ENCODE results near the gene NIN.
A peak's percentile ranks its signal among the peaks of the same experiment; 100 is the strongest.

Gene NIN

GRCh38 chr14:50837850-50838470, 7.0 kb upstream of the NIN start:
- no peak for DNase-seq (ENCODE audit: low read depth in 3 of 3, low spot score in 1 of 3)

DNA sequence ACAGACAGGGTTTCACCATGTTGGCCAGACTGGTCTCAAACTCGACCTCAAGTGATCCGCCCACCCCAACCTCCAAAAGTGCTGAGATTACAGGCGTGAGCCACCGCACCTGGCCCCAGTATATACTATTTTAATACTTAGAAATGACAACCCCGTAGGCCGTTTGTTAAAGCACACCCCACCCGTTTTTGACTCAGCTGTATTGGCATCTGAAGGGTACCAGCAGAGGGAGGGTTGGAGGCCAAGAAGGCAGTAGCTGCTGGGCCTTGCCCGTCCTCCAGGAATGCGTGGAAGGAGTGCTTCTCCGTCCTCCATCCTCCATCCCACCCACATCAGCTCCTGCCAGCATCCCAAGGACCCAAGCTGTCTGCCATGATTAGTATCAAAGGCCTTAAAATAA, 6.3 kb upstream of the NIN start:
- DNase-seq (ENCODE audit: low read depth in 3 of 3, low spot score in 1 of 3) = no peak

DNA sequence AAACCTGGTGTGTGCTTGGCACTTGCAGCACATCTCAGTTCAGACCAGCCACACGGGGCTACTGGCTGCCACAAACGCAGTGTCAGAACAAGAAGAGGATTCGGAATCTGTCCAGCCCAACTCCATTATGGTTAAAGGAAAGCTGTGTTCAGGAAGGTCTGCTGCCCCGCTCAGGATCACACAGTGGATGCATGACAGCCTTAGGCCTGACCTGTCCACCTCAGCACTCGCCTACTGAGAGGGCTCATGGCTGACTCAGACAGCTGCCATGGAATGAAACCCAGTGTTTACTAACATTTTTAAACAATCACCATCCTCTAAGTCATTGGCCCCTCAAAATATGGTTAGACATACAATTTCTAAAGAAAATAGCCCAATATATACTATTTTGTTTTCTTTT, 5.6 kb upstream of the NIN start:
- DNase-seq (ENCODE audit: low read depth in 3 of 3, low spot score in 1 of 3) = no peak

DNA sequence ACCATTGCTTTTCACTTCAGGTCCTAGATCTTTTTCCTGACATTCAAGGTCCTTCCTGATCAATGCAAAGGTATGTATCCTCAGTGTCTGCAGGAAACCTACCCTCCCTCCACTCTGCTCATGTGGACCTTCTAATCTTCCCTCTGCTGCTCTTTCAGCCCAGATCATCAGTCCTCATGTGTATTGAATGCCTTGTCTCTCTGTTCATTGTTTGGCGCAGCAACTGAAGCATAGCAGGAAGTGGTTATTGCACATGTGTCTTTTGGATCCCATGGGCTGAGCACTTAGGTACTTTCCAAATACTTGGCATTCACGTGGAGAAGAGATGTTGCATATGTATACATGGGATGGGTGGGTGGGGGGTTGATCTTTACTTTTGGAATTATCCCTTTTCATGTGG, 4.3 kb upstream of the NIN start:
- no peak for DNase-seq (ENCODE audit: low read depth in 3 of 3, low spot score in 1 of 3)

DNA sequence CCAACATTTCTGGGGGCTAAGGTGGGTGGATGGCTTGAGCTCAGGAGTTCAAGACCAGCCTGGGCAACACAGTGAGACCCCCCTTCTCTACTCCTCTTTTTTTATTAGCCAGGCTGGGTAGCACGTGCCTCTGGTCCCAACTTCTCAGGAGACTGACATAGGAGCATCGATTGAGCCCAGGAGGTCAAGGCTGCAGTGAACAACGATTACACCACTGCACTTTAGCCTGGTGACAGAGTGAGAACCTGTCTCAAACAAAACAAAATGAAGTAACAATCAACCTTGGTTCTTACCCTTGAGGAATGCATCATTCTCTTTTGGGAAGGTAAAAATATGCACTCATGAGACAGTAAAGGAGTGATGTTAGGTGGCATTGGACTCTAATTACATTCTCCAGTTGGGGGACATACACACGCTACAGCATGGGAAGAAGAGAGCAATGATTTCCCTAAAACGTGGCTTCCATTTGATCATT, 3.9 kb upstream of the NIN start:
- no peak for DNase-seq (ENCODE audit: low read depth in 3 of 3, low spot score in 1 of 3)

GRCh38 chr14:50832935-50833630, 2.1 kb upstream of the NIN start:
- no peak for DNase-seq (ENCODE audit: low read depth in 3 of 3, low spot score in 1 of 3)

GRCh38 chr14:50831726-50832168, 785 bp upstream of the NIN start:
- DNase-seq (ENCODE audit: low read depth in 3 of 3, low spot score in 1 of 3) = no peak

GRCh38 chr14:50830044-50830931, 674 bp downstream of the NIN start:
- DNase-seq (ENCODE audit: low read depth in 3 of 3, low spot score in 1 of 3) = peak in 1 of 3 donors; percentile 53

- no peak for DNase-seq (ENCODE audit: low read depth in 3 of 3, low spot score in 1 of 3)
These were observed 1.4 kb downstream of the NIN start for GRCh38 chr14:50829489-50830043.

DNA sequence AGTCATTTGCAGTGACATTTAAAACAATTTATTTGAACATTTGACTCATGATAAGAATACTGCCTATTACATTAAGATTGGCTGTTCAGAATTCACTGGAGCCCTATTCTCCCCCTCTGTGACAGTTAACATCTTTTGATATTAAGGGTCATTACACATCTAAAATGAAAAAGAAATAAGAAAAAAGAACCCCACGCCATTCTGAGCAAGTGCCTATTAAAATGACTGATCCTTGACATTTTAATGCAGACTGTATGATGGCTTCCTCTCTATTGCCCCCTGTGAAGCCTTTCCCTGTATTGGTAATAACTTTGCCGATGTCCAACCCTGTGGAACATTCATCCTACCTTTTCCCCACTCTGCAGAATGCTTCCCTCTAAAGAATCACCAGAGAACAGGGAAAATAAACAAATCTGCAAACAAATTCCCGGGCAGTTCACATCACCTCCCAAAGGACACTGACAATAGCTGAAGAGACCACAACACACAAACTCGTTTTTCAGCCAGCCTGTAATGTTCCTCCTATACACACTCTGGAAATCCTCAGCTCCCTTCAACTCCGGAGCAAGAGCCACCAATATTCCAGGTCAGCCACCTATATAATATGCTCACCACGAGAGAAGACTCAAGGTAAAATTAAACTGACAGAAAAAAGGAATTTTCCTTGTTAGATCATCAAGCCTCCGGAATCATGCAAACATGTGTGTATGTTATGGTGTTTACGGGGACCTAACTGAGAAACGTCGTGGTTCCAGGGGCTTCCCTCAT, 2.1 kb downstream of the NIN start:
- no peak for DNase-seq (ENCODE audit: low read depth in 3 of 3, low spot score in 1 of 3)

DNA sequence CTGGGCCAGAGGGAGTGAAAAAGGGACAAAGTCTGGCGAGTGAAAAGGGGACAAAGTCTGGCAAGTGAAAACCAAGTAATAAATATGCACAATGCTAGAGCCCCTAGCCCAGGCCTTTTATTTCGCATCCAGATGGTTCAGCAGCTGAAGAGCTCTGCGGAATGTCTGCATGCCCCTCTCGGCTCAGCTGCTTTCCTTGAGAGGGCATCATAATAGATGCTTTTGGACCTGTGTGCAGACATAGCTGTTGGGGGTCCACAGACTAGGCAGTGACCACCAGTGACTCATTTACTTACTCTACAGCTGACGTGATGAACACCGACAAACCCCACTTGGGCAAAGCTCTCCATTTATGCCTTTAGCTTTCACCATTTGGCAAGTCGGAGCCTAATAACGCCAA, 4.3 kb downstream of the NIN start:
- DNase-seq (ENCODE audit: low read depth in 3 of 3, low spot score in 1 of 3) = no peak

- no peak for DNase-seq (ENCODE audit: low read depth in 3 of 3, low spot score in 1 of 3)
These were observed 5.7 kb downstream of the NIN start for GRCh38 chr14:50825307-50825706.

GRCh38 chr14:50823762-50824636, 7.0 kb downstream of the NIN start:
- DNase-seq (ENCODE audit: low read depth in 3 of 3, low spot score in 1 of 3) = no peak

DNA sequence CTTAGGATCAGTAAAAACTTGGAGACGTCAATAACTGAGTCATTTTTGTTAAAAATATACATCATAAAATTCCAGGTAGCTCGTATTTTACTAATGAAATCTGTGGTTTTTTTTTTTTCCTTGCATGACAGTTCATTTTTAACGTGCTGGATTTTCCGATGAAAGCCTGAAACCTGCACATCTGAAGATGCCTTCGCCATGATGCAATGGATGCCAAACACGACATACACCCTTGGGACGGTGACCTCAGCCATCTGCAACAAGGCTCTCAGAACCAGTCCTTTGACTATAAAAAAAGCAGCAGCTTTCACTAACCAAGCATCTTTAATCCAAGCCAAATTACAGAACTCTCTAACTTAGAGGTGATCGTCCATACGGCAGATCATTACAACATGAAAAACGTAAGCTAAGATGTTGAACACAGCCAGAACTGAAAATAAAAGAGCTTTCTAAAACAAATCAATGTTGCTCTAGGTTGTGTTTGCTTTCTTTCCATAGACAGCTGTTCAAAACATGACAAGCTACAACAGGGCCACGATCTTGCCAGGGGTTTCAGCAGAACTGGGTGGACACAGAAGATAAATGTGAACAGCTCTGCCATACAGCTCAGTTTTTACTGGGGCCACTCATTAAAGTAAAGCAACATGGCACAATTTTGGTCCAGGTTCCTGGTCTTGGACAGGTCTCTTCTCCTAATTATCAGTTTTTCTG, 7.8 kb downstream of the NIN start:
- DNase-seq (ENCODE audit: low read depth in 3 of 3, low spot score in 1 of 3) = no peak

DNA sequence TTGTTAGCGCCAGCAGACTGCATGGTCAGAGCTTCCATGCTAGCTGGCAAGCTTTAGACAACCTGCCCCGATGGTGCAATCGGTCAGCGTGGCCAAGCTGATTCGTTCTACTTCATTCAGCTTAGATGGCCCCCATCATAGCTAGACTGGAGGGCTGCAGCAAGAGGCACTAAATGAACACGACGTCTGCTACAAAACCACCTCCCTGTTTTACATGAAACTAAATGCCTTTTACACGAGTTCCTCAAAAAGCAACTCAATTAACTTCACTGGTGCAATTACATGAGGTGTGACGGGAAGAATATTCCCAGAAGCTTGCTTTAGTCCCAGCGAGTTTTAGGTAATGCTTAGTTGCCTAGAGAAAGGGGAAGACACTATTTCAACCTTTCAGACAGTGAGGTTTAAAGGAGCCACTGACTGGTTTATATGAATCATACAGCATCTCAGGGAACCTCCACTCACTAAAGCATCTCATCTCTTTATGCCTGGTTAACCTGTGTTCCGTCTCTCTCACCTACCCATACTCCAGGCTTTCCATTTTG, 8.4 kb downstream of the NIN start:
- no peak for DNase-seq (ENCODE audit: low read depth in 3 of 3, low spot score in 1 of 3)

- DNase-seq (ENCODE audit: low read depth in 3 of 3, low spot score in 1 of 3) = no peak
These were observed 9.2 kb downstream of the NIN start for GRCh38 chr14:50821510-50822464.

- DNase-seq (ENCODE audit: low read depth in 3 of 3, low spot score in 1 of 3) = no peak
These were observed 10.0 kb downstream of the NIN start for GRCh38 chr14:50820786-50821509.
